Measurements from ENCODE around the gene CDH18. TPM values are rescaled to one million over a fixed set of nuclear protein-coding genes. Genes with fewer than 3 reads are reported as not detected.

Gene CDH18
- total and polyA plus RNA-seq, 8 donors: 0.58 to 1.9 (median 1.1) TPM; not detected in 2

- H3K4me1 ChIP-seq: no peaks in the 10 kb centered on the region
- no peak overlapping the region for H3K27ac ChIP-seq
- no peak for TF ChIP-seq CTCF (IDR thresholded peaks at IDR 0.05)
- H3K4me3 ChIP-seq: no peak overlapping the region
- ATAC-seq (no peak), DNase-seq (no peak)
- intact Hi-C loops (cut with DNase I): no loop called here
- peaks cover 0 to 7% of the 10 kb centered on the region in 2 donors for H3K9me3 ChIP-seq
- H3K27me3 ChIP-seq: no peaks in the 10 kb centered on the region
- no peaks in the 10 kb centered on the region for H3K36me3 ChIP-seq
These were observed 274.3 kb downstream of the CDH18 start for GRCh38 chr5:19713740-19714139.

- Histone ChIP-seq H3K4me3 (no peak overlapping the region), H3K4me1 (no peaks in the 10 kb centered on the region), H3K27ac (no peak overlapping the region), H3K36me3 (no peaks in the 10 kb centered on the region), H3K27me3 (no peaks in the 10 kb centered on the region), H3K9me3 (peaks cover 0 to 14% of the 10 kb centered on the region in 2 donors)
- intact Hi-C loops (cut with DNase I): no loop called here
- DNase-seq (no peak), ATAC-seq (no peak)
- TF ChIP-seq CTCF (IDR thresholded peaks at IDR 0.05): no peak
These were observed 278.6 kb downstream of the CDH18 start for GRCh38 chr5:19709403-19709802.

- ATAC-seq: no peak
- H3K36me3 ChIP-seq: no peaks in the 10 kb centered on the region
- intact Hi-C loops (cut with DNase I): no loop called here
These were observed 281.2 kb downstream of the CDH18 start for GRCh38 chr5:19706776-19707175.

GRCh38 chr5:19701731-19702130 lies 286.3 kb downstream of the CDH18 start:
- H3K9me3 ChIP-seq: peaks cover 0 to 7% of the 10 kb centered on the region in 2 donors
- no peaks in the 10 kb centered on the region for H3K36me3 ChIP-seq
- ATAC-seq (no peak), DNase-seq (no peak)
- TF ChIP-seq CTCF (IDR thresholded peaks at IDR 0.05): no peak
- H3K27ac ChIP-seq: no peak overlapping the region
- no peaks in the 10 kb centered on the region for H3K27me3 ChIP-seq
- H3K4me1 ChIP-seq: no peaks in the 10 kb centered on the region
- H3K4me3 ChIP-seq: no peak overlapping the region
- intact Hi-C loops (cut with DNase I): no loop called here

More at GRCh38 chr5:19706776-19707175, 281.2 kb downstream of the CDH18 start:
- Histone ChIP-seq H3K4me3 (no peak overlapping the region), H3K27ac (no peak overlapping the region), H3K4me1 (no peaks in the 10 kb centered on the region), H3K27me3 (no peaks in the 10 kb centered on the region), H3K9me3 (peaks cover 0 to 21% of the 10 kb centered on the region in 2 donors)
- TF ChIP-seq CTCF (IDR thresholded peaks at IDR 0.05): no peak
- DNase-seq: no peak

- Histone ChIP-seq H3K9me3 (peaks cover 0 to 6% of the 10 kb centered on the region in 2 donors), H3K4me3 (no peak overlapping the region), H3K4me1 (no peaks in the 10 kb centered on the region), H3K27me3 (no peaks in the 10 kb centered on the region), H3K36me3 (no peaks in the 10 kb centered on the region), H3K27ac (no peak overlapping the region)
- no peak for DNase-seq
- intact Hi-C loops (cut with DNase I): no loop called here
- TF ChIP-seq CTCF (IDR thresholded peaks at IDR 0.05): no peak
- ATAC-seq: no peak
These were observed 292.9 kb downstream of the CDH18 start for GRCh38 chr5:19694949-19695611.

Measured in left lung (tissue), 10 donors.